Panc1 (cell line): ENCODE data around the gene HTR2B. TPM values are rescaled to one million over a fixed set of nuclear protein-coding genes. Genes with fewer than 3 reads are reported as not detected.

ENCODE experiments used
- ATAC-seq: fragments of 200-7000 bp; cut with Tn5 transposase; 2 replicates; pipeline ENCODE4 v1.9.1; 2020; ENCODE audit warnings: mild to moderate bottlenecking, moderate library complexity
- BruUV-seq: library from RNA; stranded (reverse); fragments of 400-500 nt; replicated peaks from 2 replicates; lab custom pipeline; 2021; lab: Mats Ljungman, UMichigan
- CTCF ChIA-PET: fragments of 300-600 bp; sonication (Branson Sonifier 250); formaldehyde crosslinking; loops from one replicate; lab custom pipeline; 2022; ENCODE audit warnings: antibody characterized with exemption; lab: Charles Lee
- POLR2A ChIA-PET: fragments of 300-600 bp; sonication (Branson Sonifier 250); formaldehyde crosslinking; loops from one replicate; lab custom pipeline; 2022; ENCODE audit warnings: antibody characterized with exemption; lab: Charles Lee
- DNase-seq: peaks from one replicate; pipeline ENCODE4 v3.0.0-alpha.2; 2010; ENCODE audit warnings: low read depth, low spot score
- H3K27ac ChIP-seq: 2 replicates; pipeline ENCODE4 v1.5.1; 2011; ENCODE audit warnings: mild to moderate bottlenecking, low read length, inconsistent platforms
- H3K27me3 ChIP-seq: fragments of 200-500 bp; sonication (Bioruptor generic); 2 replicates; pipeline ENCODE4 v1.6.0; 2014; ENCODE audit warnings: low read length, inconsistent platforms; ENCODE audit not compliant: control insufficient read depth, insufficient read depth
- H3K36me3 ChIP-seq: fragments of 200-500 bp; sonication (Bioruptor generic); 2 replicates; pipeline ENCODE4 v1.5.1; 2014; ENCODE audit warnings: inconsistent platforms, mild to moderate bottlenecking, low read length, moderate library complexity; ENCODE audit not compliant: control insufficient read depth, insufficient read depth
- H3K4me1 ChIP-seq: 2 replicates; pipeline ENCODE4 v1.5.1; 2011; ENCODE audit warnings: inconsistent platforms, mild to moderate bottlenecking, low read length, moderate library complexity; ENCODE audit not compliant: control insufficient read depth, insufficient read depth
- H3K4me3 ChIP-seq, 2 experiments: 2 replicates each; pipeline ENCODE4 v1.5.1; 2011 to 2012; ENCODE audit warnings: low read depth in 2 of 2, low read length in 2 of 2, mild to moderate bottlenecking in 2 of 2, inconsistent platforms in 1 of 2, moderate library complexity in 1 of 2
- H3K9me3 ChIP-seq: fragments of 200-500 bp; sonication (Bioruptor generic); 2 replicates; pipeline ENCODE4 v1.5.1; 2014; ENCODE audit warnings: low read depth, mild to moderate bottlenecking, inconsistent platforms, low read length, moderate library complexity; ENCODE audit not compliant: control insufficient read depth, insufficient read depth
- POLR2AphosphoS5 ChIP-seq: IDR thresholded peaks from 2 replicates; pipeline ENCODE4 v1.6.1; 2012; ENCODE audit warnings: mild to moderate bottlenecking, low read depth, low read length, moderate library complexity
- SIN3A ChIP-seq: IDR thresholded peaks from 2 replicates; pipeline ENCODE4 v1.6.1; 2012; ENCODE audit warnings: low read depth, mild to moderate bottlenecking, low read length, moderate library complexity, borderline replicate concordance; ENCODE audit not compliant: insufficient read depth
- TCF7L2 ChIP-seq: IDR thresholded peaks from 2 replicates; pipeline ENCODE4 v1.6.1; 2011; ENCODE audit warnings: mild to moderate bottlenecking, low read depth, low read length, inconsistent platforms
- in situ Hi-C: cut with HindIII; loops from 2 replicates; pipeline ENCODE4 v1.10.0; 2016; ENCODE audit warnings: low sequenced_read_pairs, low pct_unique_long_range_greater_than_20kb
- intact Hi-C: fragments of 100-400 bp; cut with micrococcal nuclease; formaldehyde crosslinking; loops from one replicate; pipeline ENCODE4 v1.10.0; 2022; ENCODE audit not compliant: unreplicated experiment
- total RNA-seq: library from RNA; stranded (reverse); gene quantifications from one replicate; pipeline ENCODE4 v1.2.1, GENCODE V29; 2021; ENCODE audit not compliant: unreplicated experiment
- TF ChIP-seq, protein P1 (sequence below): fragments of 450-650 bp; IDR thresholded peaks from 2 replicates; pipeline ENCODE4 v1.5.1; 2017; ENCODE audit warnings: mild to moderate bottlenecking
- TF ChIP-seq, protein P2 (sequence below), 2 experiments: IDR thresholded peaks; 2 replicates each; pipeline ENCODE4 v1.6.1; 2011 to 2012; ENCODE audit warnings: low read depth in 2 of 2, control low read depth in 1 of 2, low read length in 1 of 2, mild to moderate bottlenecking in 1 of 2, moderate library complexity in 1 of 2; ENCODE audit not compliant: insufficient read depth in 1 of 2

The HTR2B gene
- total RNA-seq, 1 experiment from 2014 or later = not detected

DNA sequence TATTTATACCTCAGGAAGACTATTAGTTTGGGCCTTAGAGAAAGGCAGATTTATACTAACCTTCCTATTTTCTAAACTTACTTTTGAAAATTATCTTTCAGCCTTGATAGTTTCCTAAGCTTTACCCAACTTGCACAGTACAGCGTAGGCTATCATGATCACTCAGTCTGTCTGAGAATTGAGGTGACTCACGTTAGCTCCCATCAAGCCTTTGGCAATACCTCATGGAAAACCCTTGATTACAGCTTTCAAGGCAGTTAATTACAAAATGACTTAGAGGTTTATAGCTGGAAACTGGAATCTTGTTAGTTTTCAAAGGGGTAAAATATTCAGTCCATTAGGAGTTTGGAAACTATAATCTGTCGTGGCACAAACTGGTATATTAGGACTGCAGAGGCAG lies 47.2 kb upstream of the HTR2B start:
- Histone ChIP-seq H3K4me3 (no peak overlapping the region), H3K36me3 (peaks cover 23% of the 10 kb centered on the region), H3K27me3 (no peaks in the 10 kb centered on the region), H3K9me3 (no peaks in the 10 kb centered on the region), H3K4me1 (no peaks in the 10 kb centered on the region), H3K27ac (no peak overlapping the region)
- TF ChIP-seq, protein P1, sequence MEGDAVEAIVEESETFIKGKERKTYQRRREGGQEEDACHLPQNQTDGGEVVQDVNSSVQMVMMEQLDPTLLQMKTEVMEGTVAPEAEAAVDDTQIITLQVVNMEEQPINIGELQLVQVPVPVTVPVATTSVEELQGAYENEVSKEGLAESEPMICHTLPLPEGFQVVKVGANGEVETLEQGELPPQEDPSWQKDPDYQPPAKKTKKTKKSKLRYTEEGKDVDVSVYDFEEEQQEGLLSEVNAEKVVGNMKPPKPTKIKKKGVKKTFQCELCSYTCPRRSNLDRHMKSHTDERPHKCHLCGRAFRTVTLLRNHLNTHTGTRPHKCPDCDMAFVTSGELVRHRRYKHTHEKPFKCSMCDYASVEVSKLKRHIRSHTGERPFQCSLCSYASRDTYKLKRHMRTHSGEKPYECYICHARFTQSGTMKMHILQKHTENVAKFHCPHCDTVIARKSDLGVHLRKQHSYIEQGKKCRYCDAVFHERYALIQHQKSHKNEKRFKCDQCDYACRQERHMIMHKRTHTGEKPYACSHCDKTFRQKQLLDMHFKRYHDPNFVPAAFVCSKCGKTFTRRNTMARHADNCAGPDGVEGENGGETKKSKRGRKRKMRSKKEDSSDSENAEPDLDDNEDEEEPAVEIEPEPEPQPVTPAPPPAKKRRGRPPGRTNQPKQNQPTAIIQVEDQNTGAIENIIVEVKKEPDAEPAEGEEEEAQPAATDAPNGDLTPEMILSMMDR = no peak
- TF ChIP-seq POLR2AphosphoS5 (no peak), TCF7L2 (no peak), SIN3A (no peak)
- TF ChIP-seq, protein P2, sequence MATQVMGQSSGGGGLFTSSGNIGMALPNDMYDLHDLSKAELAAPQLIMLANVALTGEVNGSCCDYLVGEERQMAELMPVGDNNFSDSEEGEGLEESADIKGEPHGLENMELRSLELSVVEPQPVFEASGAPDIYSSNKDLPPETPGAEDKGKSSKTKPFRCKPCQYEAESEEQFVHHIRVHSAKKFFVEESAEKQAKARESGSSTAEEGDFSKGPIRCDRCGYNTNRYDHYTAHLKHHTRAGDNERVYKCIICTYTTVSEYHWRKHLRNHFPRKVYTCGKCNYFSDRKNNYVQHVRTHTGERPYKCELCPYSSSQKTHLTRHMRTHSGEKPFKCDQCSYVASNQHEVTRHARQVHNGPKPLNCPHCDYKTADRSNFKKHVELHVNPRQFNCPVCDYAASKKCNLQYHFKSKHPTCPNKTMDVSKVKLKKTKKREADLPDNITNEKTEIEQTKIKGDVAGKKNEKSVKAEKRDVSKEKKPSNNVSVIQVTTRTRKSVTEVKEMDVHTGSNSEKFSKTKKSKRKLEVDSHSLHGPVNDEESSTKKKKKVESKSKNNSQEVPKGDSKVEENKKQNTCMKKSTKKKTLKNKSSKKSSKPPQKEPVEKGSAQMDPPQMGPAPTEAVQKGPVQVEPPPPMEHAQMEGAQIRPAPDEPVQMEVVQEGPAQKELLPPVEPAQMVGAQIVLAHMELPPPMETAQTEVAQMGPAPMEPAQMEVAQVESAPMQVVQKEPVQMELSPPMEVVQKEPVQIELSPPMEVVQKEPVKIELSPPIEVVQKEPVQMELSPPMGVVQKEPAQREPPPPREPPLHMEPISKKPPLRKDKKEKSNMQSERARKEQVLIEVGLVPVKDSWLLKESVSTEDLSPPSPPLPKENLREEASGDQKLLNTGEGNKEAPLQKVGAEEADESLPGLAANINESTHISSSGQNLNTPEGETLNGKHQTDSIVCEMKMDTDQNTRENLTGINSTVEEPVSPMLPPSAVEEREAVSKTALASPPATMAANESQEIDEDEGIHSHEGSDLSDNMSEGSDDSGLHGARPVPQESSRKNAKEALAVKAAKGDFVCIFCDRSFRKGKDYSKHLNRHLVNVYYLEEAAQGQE (IDR thresholded peaks at IDR 0.05; ENCODE audit: insufficient read depth in 1 of 2, low read depth in 2 of 2, low read length in 1 of 2) = no peak
- ATAC-seq = no peak
- in situ Hi-C loops = no loop called here
- ChIA-PET POLR2A (no interaction called here), CTCF (no interaction called here)
- intact Hi-C loops = no loop called here
- BruUV-seq = no TSS peak
- DNase-seq = no peak

DNA sequence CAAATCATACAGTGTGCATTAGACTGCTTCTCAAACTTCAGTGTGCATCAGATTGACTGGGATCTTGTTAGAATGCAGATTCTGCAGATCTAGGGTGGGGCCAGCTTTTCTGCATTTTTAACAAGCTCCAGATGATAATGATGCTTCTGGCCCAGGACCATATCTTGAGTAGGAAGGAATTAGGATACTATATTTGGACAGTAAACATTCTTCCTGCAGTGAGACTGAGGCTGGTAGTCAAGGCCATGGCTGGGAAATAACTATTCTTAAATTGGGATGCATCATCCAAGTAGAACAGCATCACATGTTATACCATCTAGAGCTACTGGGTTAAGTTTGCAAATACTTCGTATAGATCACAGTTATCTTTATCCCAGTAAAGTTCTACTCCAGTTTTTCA lies 45.2 kb upstream of the HTR2B start:
- no TSS peak for BruUV-seq
- CTCF ChIA-PET = interaction anchor here (0.6 kb wide), 1 partner anchor 20 kb away, joined by 7 read pairs; no protein-coding TSS in a partner anchor
- no peaks in the 10 kb centered on the region for H3K9me3 ChIP-seq
- no peak overlapping the region for H3K27ac ChIP-seq
- intact Hi-C loops = no loop called here
- no peak for TF ChIP-seq POLR2AphosphoS5
- TF ChIP-seq, protein P2 (IDR thresholded peaks at IDR 0.05; ENCODE audit: insufficient read depth in 1 of 2, low read depth in 2 of 2, low read length in 1 of 2) = no peak
- no peak for TF ChIP-seq SIN3A
- TF ChIP-seq TCF7L2 = no peak
- TF ChIP-seq, protein P1 = no peak
- in situ Hi-C loops = no loop called here
- DNase-seq (no peak), ATAC-seq (no peak)
- POLR2A ChIA-PET = no interaction called here
- H3K36me3 ChIP-seq = peaks cover 40% of the 10 kb centered on the region
- H3K4me1 ChIP-seq = no peaks in the 10 kb centered on the region
- H3K27me3 ChIP-seq = no peaks in the 10 kb centered on the region
- no peak overlapping the region for H3K4me3 ChIP-seq
